ENCODE results near the gene ZNF490.
"Not testable (repeated sequence)": the region's sequence is repeated elsewhere in the genome, so short reads cannot be mapped to it uniquely, and the experiment has no call there.

Gene ZNF490

DNA sequence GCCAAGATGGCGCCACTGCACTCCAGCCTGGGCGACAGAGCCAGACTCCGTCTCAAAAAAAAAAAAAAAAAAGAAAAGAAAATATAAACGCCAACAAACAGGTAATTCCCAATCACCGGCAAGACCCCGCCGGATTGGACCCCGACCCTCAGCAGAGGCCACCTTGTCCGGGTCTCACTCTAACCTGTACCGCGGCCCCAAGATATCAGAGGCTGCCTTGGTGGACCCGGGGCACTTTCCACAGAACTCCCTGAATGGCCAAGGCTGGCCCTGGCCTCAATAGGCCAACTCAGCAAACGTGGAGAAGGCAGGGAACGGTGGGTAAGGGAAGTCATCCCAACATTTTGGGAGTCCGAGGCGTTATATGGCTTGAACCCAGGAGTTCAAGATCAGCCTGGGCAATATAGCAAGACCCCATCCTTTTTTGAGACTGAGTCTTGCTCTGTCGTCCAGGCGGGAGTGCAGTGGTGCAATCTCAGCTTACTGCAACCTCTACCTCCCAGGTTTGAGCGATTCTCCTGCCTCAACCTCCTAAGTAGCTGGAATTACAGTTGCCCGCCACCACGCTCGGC lies 28.1 kb upstream of the ZNF490 start:
- TF ChIP-seq, protein P1, sequence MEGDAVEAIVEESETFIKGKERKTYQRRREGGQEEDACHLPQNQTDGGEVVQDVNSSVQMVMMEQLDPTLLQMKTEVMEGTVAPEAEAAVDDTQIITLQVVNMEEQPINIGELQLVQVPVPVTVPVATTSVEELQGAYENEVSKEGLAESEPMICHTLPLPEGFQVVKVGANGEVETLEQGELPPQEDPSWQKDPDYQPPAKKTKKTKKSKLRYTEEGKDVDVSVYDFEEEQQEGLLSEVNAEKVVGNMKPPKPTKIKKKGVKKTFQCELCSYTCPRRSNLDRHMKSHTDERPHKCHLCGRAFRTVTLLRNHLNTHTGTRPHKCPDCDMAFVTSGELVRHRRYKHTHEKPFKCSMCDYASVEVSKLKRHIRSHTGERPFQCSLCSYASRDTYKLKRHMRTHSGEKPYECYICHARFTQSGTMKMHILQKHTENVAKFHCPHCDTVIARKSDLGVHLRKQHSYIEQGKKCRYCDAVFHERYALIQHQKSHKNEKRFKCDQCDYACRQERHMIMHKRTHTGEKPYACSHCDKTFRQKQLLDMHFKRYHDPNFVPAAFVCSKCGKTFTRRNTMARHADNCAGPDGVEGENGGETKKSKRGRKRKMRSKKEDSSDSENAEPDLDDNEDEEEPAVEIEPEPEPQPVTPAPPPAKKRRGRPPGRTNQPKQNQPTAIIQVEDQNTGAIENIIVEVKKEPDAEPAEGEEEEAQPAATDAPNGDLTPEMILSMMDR (IDR thresholded peaks at IDR 0.05; ENCODE audit: extremely low read depth, missing control alignments): no peak
- DNase-seq (ENCODE audit: low spot score): no peak

DNA sequence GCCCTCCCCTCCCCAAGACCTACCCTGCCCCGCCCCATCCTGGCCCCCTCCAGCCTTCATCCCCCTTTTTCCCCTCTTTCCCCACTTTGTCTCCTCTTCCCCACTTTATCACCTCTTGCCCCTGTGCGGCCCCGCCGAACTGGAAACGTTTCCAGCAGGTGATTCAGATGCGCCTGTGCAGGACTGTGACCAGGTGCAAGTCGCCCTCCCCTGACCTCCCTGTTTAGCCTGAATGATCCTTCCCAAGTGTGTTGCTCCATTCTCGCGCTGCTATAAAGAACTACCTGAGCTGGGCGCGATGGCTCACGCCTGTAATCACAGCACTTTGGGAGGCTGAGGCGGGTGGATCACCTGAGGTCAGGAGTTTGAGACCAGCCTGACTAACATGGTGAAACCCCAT lies 26.0 kb upstream of the ZNF490 start:
- TF ChIP-seq, protein P1 (IDR thresholded peaks at IDR 0.05; ENCODE audit: extremely low read depth, missing control alignments): no peak
- no peak for DNase-seq (ENCODE audit: low spot score)

DNA sequence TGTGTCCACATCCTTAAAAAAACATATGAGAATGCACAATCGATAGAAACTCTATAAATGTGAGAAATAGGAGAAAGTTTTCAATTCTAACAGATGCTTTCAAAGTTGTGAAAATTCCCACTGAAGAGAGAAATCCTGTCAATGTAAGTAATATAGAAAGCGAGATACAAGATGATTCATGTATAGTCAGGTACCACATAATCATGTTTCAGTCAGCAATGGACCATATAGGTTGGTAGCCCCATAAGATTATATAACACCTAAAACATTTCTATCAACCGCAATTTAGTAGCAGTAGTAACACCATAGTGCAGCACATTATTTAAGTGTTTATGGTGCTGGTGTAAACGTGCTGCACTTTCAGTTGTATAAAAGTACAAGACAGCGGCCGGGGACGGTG lies 18.6 kb upstream of the ZNF490 start:
- TF ChIP-seq, protein P1 (IDR thresholded peaks at IDR 0.05; ENCODE audit: extremely low read depth, missing control alignments): no peak
- no peak for DNase-seq (ENCODE audit: low spot score)

DNA sequence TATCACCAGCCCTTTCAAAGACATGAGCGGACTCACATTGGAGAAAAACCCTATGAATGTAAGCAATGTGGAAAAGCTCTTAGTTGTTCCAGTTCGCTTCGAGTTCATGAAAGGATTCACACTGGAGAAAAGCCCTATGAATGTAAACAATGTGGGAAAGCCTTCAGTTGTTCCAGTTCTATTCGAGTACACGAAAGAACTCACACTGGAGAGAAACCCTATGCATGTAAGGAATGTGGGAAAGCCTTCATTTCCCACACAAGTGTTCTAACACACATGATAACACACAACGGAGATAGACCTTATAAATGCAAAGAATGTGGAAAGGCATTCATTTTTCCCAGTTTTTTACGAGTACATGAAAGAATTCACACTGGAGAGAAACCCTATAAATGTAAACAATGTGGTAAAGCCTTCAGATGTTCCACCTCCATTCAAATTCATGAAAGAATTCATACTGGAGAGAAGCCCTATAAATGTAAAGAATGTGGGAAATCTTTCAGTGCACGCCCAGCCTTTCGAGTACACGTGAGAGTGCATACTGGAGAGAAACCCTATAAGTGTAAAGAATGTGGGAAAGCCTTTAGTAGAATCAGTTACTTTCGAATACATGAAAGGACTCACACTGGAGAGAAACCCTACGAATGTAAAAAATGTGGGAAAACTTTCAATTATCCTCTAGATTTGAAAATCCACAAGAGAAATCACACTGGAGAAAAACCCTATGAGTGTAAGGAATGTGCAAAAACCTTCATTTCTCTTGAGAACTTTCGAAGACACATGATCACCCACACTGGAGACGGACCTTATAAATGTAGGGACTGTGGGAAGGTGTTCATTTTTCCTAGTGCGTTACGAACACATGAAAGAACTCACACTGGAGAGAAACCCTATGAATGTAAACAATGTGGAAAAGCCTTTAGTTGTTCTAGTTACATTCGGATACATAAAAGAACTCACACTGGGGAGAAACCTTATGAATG lies 17.7 kb upstream of the ZNF490 start:
- TF ChIP-seq, protein P1 (IDR thresholded peaks at IDR 0.05; ENCODE audit: extremely low read depth, missing control alignments): no peak
- no peak for DNase-seq (ENCODE audit: low spot score)

DNA sequence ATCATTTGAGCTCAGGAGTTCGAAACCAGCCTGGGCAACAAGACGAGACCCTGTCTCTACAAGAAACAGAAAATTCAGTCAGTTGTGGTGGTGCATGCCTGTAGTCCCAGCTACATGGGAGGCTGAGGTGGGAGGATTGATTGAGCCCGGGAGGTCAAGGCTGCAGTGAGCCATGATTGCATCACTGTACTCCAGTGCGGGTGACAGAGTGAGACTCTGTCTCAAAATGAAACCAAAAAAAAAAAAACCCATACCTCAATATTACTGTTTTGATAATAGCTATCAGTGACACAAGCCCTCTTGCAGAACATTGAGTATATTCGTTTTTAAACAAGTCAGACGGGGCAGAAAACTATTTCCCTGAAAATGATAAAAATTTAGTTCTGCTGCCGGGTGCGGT lies 16.3 kb upstream of the ZNF490 start:
- DNase-seq (ENCODE audit: low spot score): no peak
- TF ChIP-seq, protein P1 (IDR thresholded peaks at IDR 0.05; ENCODE audit: extremely low read depth, missing control alignments): no peak

DNA sequence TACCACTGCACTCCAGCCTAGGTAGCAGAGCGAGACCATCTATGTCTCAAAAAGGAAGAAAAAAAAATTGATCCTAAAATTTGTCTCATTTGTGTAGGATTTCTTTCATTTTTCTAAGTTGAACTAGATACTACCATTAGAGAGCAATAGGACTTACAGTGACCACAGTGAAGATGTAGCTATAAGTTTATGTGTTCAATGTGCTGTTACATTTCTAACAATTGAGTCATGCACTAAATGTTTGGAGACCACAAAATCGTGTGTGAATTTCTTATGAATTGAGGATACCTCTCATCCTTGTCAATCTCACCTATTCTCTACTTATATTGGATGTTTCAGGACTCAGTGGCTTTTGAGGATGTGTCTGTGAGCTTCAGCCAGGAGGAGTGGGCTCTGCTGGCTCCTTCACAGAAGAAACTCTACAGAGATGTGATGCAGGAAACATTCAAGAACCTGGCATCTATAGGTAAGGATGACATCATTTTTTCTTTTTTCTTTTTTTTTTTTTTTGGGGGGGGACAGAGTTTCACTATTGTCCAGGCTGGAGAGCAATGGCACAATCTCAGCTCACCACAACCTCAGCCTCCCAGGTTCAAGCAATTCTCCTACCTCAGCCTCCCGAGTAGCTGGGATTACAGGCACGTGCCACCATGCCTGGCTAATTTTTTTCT lies 12.9 kb upstream of the ZNF490 start:
- DNase-seq (ENCODE audit: low spot score): no peak
- TF ChIP-seq, protein P1 (IDR thresholded peaks at IDR 0.05; ENCODE audit: extremely low read depth, missing control alignments): no peak

DNA sequence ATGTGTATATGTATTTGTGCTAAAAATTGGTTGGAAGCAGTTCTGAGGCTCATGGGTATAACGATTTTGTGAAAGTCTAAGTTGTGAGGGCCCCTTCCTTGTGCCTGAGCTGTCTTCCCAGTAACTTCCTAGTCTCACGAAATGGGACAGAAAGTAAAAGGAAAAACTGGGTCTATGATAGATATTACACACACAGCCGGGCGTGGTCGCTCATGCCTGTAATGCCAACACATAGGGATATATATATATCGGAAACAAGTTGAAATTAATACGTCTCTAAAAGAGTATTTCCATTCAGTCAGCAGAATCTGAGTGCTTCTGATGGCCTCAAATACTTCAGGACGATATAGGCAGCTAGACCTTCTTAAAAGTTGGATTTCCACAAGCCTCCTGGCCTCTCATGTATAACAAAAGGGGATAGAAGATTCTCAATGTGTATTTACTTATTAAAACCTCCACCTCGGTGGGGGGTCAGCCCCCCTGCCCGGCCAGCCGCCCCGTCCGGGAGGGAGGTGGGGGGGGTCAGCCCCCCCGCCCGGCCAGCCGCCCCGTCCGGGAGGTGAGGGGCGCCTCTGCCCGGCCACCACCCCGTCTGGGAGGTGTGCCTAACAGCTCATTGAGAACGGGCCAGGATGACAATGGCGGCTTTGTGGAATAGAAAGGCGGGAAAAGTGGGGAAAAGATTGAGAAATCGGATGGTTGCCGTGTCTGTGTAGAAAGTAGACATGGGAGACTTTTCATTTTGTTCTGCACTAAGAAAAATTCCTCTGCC lies 10.8 kb upstream of the ZNF490 start:
- DNase-seq (ENCODE audit: low spot score): not testable (repeated sequence)

Data from GM20000 (cell line).